HepG2 (cell line): ENCODE data around the gene PEX10.

Experiments
- EZH2 ChIP-seq: conservative IDR thresholded peaks from 2 replicates; pipeline ENCODE4 v1.6.1; 2012; ENCODE audit warnings: mild to moderate bottlenecking, low read depth, low read length, moderate library complexity
- POLR2A ChIP-seq, 2 experiments: IDR thresholded peaks; 2 replicates each; pipeline ENCODE4 v1.6.1; 2011; ENCODE audit warnings: low read depth in 2 of 2, low read length in 2 of 2, mild to moderate bottlenecking in 1 of 2, moderate library complexity in 1 of 2; ENCODE audit not compliant: insufficient read depth in 1 of 2
- TCF7L2 ChIP-seq: IDR thresholded peaks from 2 replicates; pipeline ENCODE4 v1.6.1; 2011; ENCODE audit warnings: mild to moderate bottlenecking, low read depth, low read length, moderate library complexity
- ZNF563 ChIP-seq: sonication (generic); formaldehyde crosslinking; IDR thresholded peaks from 2 replicates; pipeline ENCODE4 v1.8.0; 2022; ENCODE audit warnings: mild to moderate bottlenecking, moderate library complexity, missing genetic modification reagents
- ZSCAN20 ChIP-seq: sonication (generic); formaldehyde crosslinking; IDR thresholded peaks from 2 replicates; pipeline ENCODE4 v1.4.0; 2020; ENCODE audit warnings: missing genetic modification reagents, mild to moderate bottlenecking, borderline replicate concordance
- TF ChIP-seq, protein P1 (sequence below): sonication (generic); formaldehyde crosslinking; IDR thresholded peaks from 2 replicates; pipeline ENCODE4 v1.8.0; 2023; ENCODE audit warnings: mild to moderate bottlenecking, missing genetic modification reagents
- TF ChIP-seq, protein P2 (sequence below): sonication (generic); formaldehyde crosslinking; IDR thresholded peaks from 2 replicates; pipeline ENCODE4 v1.5.0; 2020; ENCODE audit warnings: mild to moderate bottlenecking, missing genetic modification reagents, moderate library complexity
- TF ChIP-seq, protein P3 (sequence below): sonication (generic); formaldehyde crosslinking; IDR thresholded peaks from 2 replicates; pipeline ENCODE4 v1.4.0; 2020; ENCODE audit warnings: missing genetic modification reagents, borderline replicate concordance
- TF ChIP-seq, protein P4 (sequence below): sonication (generic); formaldehyde crosslinking; IDR thresholded peaks from 2 replicates; pipeline ENCODE4 v1.4.0; 2020; ENCODE audit warnings: missing genetic modification reagents, mild to moderate bottlenecking, borderline replicate concordance

DNA sequence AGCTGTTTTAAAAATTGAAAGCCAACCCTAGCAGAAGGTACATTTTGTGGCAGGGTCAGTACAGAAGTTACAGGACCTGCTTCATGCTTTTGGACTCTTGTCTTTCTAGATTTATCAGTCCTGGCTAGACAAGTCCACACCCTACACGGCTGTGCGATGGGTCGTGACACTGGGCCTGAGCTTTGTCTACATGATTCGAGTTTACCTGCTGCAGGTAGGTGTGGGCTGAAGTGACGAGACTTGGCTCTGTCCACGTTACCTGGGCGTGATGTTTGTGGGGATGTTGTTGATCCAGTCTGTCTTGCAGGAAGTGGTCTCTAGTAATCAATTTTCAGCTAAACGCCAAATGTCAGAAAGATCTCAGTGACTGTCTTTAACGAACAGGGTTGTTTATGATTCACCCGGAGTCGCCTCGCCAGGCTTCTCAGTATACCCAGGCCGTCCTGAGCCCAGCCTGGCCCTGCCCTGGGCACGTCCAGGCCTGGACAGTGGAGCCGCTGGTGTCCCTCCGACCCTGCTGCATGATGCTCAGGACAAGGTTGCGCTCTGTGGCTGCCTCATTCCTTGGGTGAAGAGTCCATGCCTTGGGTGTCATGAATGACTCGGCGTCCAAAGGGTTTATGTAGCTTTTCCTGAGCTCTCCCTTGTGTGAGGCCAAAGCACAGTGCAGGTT is 15.2 kb downstream of the PEX10 start:
- TF ChIP-seq EZH2, result no peak
- no peak for TF ChIP-seq TCF7L2
- TF ChIP-seq, protein P1, sequence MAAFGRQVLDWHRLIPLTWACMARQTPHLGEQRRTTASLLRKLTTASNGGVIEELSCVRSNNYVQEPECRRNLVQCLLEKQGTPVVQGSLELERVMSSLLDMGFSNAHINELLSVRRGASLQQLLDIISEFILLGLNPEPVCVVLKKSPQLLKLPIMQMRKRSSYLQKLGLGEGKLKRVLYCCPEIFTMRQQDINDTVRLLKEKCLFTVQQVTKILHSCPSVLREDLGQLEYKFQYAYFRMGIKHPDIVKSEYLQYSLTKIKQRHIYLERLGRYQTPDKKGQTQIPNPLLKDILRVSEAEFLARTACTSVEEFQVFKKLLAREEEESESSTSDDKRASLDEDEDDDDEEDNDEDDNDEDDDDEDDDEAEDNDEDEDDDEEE (CRISPR knock-in tag), result no peak
- no peak for TF ChIP-seq ZNF563 (CRISPR knock-in tag)
- TF ChIP-seq, protein P2, sequence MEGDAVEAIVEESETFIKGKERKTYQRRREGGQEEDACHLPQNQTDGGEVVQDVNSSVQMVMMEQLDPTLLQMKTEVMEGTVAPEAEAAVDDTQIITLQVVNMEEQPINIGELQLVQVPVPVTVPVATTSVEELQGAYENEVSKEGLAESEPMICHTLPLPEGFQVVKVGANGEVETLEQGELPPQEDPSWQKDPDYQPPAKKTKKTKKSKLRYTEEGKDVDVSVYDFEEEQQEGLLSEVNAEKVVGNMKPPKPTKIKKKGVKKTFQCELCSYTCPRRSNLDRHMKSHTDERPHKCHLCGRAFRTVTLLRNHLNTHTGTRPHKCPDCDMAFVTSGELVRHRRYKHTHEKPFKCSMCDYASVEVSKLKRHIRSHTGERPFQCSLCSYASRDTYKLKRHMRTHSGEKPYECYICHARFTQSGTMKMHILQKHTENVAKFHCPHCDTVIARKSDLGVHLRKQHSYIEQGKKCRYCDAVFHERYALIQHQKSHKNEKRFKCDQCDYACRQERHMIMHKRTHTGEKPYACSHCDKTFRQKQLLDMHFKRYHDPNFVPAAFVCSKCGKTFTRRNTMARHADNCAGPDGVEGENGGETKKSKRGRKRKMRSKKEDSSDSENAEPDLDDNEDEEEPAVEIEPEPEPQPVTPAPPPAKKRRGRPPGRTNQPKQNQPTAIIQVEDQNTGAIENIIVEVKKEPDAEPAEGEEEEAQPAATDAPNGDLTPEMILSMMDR (CRISPR knock-in tag), result no peak
- TF ChIP-seq POLR2A (IDR thresholded peaks at IDR 0.05; ENCODE audit: insufficient read depth in 1 of 2, low read depth in 2 of 2, low read length in 2 of 2), result no peak
- TF ChIP-seq, protein P3, sequence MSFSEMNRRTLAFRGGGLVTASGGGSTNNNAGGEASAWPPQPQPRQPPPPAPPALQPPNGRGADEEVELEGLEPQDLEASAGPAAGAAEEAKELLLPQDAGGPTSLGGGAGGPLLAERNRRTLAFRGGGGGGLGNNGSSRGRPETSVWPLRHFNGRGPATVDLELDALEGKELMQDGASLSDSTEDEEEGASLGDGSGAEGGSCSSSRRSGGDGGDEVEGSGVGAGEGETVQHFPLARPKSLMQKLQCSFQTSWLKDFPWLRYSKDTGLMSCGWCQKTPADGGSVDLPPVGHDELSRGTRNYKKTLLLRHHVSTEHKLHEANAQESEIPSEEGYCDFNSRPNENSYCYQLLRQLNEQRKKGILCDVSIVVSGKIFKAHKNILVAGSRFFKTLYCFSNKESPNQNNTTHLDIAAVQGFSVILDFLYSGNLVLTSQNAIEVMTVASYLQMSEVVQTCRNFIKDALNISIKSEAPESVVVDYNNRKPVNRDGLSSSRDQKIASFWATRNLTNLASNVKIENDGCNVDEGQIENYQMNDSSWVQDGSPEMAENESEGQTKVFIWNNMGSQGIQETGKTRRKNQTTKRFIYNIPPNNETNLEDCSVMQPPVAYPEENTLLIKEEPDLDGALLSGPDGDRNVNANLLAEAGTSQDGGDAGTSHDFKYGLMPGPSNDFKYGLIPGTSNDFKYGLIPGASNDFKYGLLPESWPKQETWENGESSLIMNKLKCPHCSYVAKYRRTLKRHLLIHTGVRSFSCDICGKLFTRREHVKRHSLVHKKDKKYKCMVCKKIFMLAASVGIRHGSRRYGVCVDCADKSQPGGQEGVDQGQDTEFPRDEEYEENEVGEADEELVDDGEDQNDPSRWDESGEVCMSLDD, result no peak
- no peak for TF ChIP-seq ZSCAN20
- TF ChIP-seq, protein P4, sequence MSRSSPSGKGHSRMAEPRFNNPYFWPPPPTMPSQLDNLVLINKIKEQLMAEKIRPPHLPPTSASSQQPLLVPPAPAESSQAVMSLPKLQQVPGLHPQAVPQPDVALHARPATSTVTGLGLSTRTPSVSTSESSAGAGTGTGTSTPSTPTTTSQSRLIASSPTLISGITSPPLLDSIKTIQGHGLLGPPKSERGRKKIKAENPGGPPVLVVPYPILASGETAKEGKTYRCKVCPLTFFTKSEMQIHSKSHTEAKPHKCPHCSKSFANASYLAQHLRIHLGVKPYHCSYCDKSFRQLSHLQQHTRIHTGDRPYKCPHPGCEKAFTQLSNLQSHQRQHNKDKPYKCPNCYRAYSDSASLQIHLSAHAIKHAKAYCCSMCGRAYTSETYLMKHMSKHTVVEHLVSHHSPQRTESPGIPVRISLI, result no peak
